Ovary (tissue), 9 donors: ENCODE data around the gene ARID5B. TPM values are rescaled to one million over a fixed set of nuclear protein-coding genes. Genes with fewer than 3 reads are reported as not detected.

Source experiments
- DNase-seq, 5 donors: peaks; one replicate each; pipeline ENCODE4 v3.0.0-alpha.2; 2019 to 2020
- H3K27ac ChIP-seq, 2 donors: fragments of 200-600 bp; one replicate each; pipeline versions ENCODE4 v1.5.1 to v1.8.0; 2019 to 2022
- H3K27me3 ChIP-seq: fragments of 200-600 bp; one replicate; pipeline ENCODE4 v1.8.0; 2022
- H3K36me3 ChIP-seq: fragments of 200-600 bp; sonication (generic); one replicate; pipeline ENCODE4 v1.5.1; 2019
- H3K4me1 ChIP-seq: one replicate; pipeline ENCODE4 v1.8.1; 2013; ENCODE audit warnings: mild to moderate bottlenecking, moderate library complexity; ENCODE audit not compliant: insufficient read depth
- H3K4me3 ChIP-seq: fragments of 200-600 bp; sonication (generic); one replicate; pipeline ENCODE4 v1.5.1; 2017
- H3K9me3 ChIP-seq, 2 donors: fragments of 200-600 bp in 1 of 2; sonication (generic) in 1 of 2; one replicate each; pipeline versions ENCODE4 v1.5.1 to v1.8.1; 2013 to 2019; ENCODE audit warnings: mild to moderate bottlenecking in 1 of 2, moderate library complexity in 1 of 2
- EP300 ChIP-seq: sonication (generic); formaldehyde crosslinking; IDR thresholded peaks from one replicate; pipeline ENCODE4 v1.6.1; 2017; ENCODE audit warnings: antibody characterized with exemption
- POLR2A ChIP-seq: fragments of 450-650 bp; IDR thresholded peaks from one replicate; pipeline ENCODE4 v1.6.1; 2017; ENCODE audit warnings: antibody characterized with exemption, mild to moderate bottlenecking, moderate library complexity
- WGBS, 3 donors: extraction: QIAGEN DNeasy Blood & Tissue Kit in 1 of 3; methylation state at CpG; one replicate each; pipeline versions ENCODE4 v1.1.5 to v1.1.7; 2013 to 2017; 5-methylcytosine and 5-hydroxymethylcytosine counted together
- intact Hi-C, 4 donors: fragments of 100-400 bp; cut with DNase I; formaldehyde crosslinking; loops; one replicate each; pipeline versions ENCODE4 v1.11.0 to v1.15.1; 2022 to 2023
- polyA plus RNA-seq, 2 donors: library from polyadenylated mRNA; stranded (reverse); fragments of 200-250 nt in 1 of 2; fragments of 350-450 nt in 1 of 2; fragmentation: Illumina TruSeq in 1 of 2; extraction: RNeasy Lipid Tissue Mini Kit (QIAGEN cat#74804) in 1 of 2; gene quantifications; one replicate each; pipeline ENCODE4 v1.2.3, GENCODE V29; 2013 to 2014
- total RNA-seq, 7 donors: library from RNA; depleted of rRNA in 2 of 7; stranded (reverse); fragments of >200 nt in 2 of 7; fragmentation: NEBNext Ultra II Directional in 3 of 7; extraction: Animal tissue kit (Norgen Biotek cat#: 25700) in 3 of 7; gene quantifications; one replicate each; pipeline versions ENCODE4 v1.1.0 to v1.2.4, GENCODE V29; 2016 to 2023
- TF ChIP-seq, protein P1 (sequence below), 3 donors: fragments of 450-650 bp in 2 of 3; fragments of 200-600 bp in 1 of 3; IDR thresholded peaks; one replicate each; pipeline versions ENCODE4 v1.5.1 to v1.8.0; 2016 to 2022; ENCODE audit warnings: antibody characterized with exemption in 3 of 3, mild to moderate bottlenecking in 1 of 3
- donor health status: DM: no; HTN: no; CAD: no; lungs with moderate emphysema.
- donor health status: DM: no; HTN: no; CAD: no.
- donor health status: Bipolar disorder and iron deficiency.
- donor health status: DM: yes; HTN: yes; CAD: no.
- donor health status: DM: no; HTN: no; CAD: no.
- donor health status: DM: yes; HTN: yes; CAD: no.

The ARID5B gene
- total and polyA plus RNA-seq, 9 donors, result 18.3 to 61.8 (median 28.3) TPM

DNA sequence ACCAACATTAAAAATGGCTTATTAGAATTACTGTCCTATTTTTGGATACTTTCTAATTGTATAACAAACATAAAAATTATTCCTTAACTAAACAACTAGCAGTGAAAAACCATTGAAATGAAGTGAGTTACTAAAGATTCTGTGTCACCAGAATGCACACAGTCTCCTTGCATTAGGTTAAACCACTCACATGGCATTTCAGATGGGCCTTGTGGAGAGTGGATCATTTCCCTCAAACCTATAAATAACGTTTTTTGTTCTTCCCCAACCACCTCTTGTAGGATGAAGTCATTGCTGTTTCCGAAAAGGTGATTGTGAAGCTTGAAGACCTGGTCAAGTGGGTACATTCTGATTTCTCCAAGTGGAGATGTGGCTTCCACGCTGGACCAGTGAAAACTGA is 38.4 kb downstream of the ARID5B start:
- no peaks in the 10 kb centered on the region for H3K36me3 ChIP-seq
- peaks cover 3% of the 10 kb centered on the region for H3K4me1 ChIP-seq
- DNase-seq, result no peak
- no peak for TF ChIP-seq POLR2A
- TF ChIP-seq EP300, result no peak
- TF ChIP-seq, protein P1, sequence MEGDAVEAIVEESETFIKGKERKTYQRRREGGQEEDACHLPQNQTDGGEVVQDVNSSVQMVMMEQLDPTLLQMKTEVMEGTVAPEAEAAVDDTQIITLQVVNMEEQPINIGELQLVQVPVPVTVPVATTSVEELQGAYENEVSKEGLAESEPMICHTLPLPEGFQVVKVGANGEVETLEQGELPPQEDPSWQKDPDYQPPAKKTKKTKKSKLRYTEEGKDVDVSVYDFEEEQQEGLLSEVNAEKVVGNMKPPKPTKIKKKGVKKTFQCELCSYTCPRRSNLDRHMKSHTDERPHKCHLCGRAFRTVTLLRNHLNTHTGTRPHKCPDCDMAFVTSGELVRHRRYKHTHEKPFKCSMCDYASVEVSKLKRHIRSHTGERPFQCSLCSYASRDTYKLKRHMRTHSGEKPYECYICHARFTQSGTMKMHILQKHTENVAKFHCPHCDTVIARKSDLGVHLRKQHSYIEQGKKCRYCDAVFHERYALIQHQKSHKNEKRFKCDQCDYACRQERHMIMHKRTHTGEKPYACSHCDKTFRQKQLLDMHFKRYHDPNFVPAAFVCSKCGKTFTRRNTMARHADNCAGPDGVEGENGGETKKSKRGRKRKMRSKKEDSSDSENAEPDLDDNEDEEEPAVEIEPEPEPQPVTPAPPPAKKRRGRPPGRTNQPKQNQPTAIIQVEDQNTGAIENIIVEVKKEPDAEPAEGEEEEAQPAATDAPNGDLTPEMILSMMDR (IDR thresholded peaks at IDR 0.05), result no peak
- H3K27ac ChIP-seq, result peak overlapping the region in 1 of 2 donors; percentile 11
- no peaks in the 10 kb centered on the region for H3K27me3 ChIP-seq
- no peak overlapping the region for H3K4me3 ChIP-seq
- no peaks in the 10 kb centered on the region for H3K9me3 ChIP-seq
- WGBS, 3 donors, result 87 to 92% (median 87%) methylated on average over 3 of the region's 3 CpGs
- intact Hi-C loops, result no loop called here

GRCh38 chr10:61941202-61941681 is 39.7 kb downstream of the ARID5B start:
- Histone ChIP-seq H3K4me3 (no peak overlapping the region), H3K27me3 (no peaks in the 10 kb centered on the region), H3K9me3 (no peaks in the 10 kb centered on the region), H3K4me1 (peaks cover 3% of the 10 kb centered on the region), H3K36me3 (no peaks in the 10 kb centered on the region), H3K27ac (no peak overlapping the region)
- intact Hi-C loops, result no loop called here
- 84 to 90% (median 89%) methylated on average over 4 of the region's 4 CpGs for WGBS, 3 donors
- no peak for DNase-seq
- TF ChIP-seq, protein P1 (IDR thresholded peaks at IDR 0.05), result no peak
- TF ChIP-seq EP300, result no peak

DNA sequence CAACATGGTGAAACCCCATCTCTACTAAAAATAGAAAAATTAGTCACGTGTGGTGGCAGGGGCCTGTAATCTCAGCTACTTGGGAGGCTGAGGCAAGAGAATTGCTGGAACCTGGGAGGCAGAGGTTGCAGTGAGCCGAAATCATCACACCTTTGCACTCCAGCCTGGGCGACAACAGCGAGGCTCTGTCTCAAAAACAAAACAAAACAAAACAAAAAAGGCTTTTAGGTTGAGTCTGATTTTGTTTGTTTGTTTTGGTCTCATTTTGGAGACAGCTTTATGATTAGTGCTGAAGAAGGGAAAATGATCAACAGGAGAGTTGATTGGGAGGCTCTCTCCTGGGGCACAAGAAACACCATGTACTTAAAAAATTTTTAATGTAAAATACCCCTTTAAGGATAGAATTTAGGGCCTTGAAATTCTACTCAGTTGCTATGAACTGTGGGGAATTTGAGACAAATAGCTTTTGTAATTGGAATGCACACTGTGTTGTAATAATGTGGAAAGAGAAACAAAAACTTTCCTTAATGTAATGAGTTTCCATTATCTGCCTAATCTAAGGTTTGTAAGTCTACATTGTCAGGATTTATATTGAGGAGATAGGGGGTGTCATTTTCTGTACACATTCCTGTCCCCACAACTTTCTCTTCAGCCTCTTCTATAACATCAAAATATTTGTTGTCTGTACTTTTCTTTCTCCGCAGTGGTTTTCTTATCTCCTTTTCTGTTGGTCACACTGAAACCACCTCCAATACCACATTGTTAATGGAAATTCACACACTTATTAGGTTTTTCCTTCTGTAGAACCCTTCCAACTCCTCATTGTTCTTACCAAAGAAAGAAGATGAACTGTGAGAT is 41.3 kb downstream of the ARID5B start:
- intact Hi-C loops, result no loop called here
- no peaks in the 10 kb centered on the region for H3K36me3 ChIP-seq
- peaks cover 3% of the 10 kb centered on the region for H3K4me1 ChIP-seq
- H3K4me3 ChIP-seq, result no peak overlapping the region
- H3K27me3 ChIP-seq, result no peaks in the 10 kb centered on the region
- WGBS, 3 donors, result 59 to 64% (median 63%) methylated on average over 5 of the region's 5 CpGs
- no peak for DNase-seq
- peak overlapping the region in 1 of 2 donors; percentile 57 for H3K27ac ChIP-seq
- H3K9me3 ChIP-seq, result no peaks in the 10 kb centered on the region
- TF ChIP-seq EP300, result no peak
- TF ChIP-seq, protein P1 (IDR thresholded peaks at IDR 0.05), result no peak
- TF ChIP-seq POLR2A, result no peak

- H3K4me1 ChIP-seq, result peaks cover 2% of the 10 kb centered on the region
- H3K9me3 ChIP-seq, result no peaks in the 10 kb centered on the region
- no peak overlapping the region for H3K4me3 ChIP-seq
- WGBS, 3 donors, result 9 to 14% (median 10%) methylated on average over 1 of the region's 1 CpG
- no peak for TF ChIP-seq POLR2A
- TF ChIP-seq, protein P1 (IDR thresholded peaks at IDR 0.05), result peak in 2 of 3 donors; percentile 16 to 21
- H3K36me3 ChIP-seq, result no peaks in the 10 kb centered on the region
- H3K27ac ChIP-seq, result peak overlapping the region in 1 of 2 donors; percentile 57
- no peaks in the 10 kb centered on the region for H3K27me3 ChIP-seq
- DNase-seq, result no peak
- intact Hi-C loops, result no loop called here
Observed at GRCh38 chr10:61943674-61944378, 42.3 kb downstream of the ARID5B start.
